HCT116 (cell line): ENCODE data around the gene SOD1.

Source experiments
- CTCF ChIP-seq, 3 experiments: fragments of 200-600 bp in 1 of 3; sonication (generic) in 1 of 3; IDR thresholded peaks in 2 of 3; conservative IDR thresholded peaks in 1 of 3; 2 replicates each; pipeline ENCODE4 v1.5.1; 2012 to 2017; ENCODE audit warnings: low read depth in 2 of 3, low read length in 2 of 3, antibody characterized with exemption in 1 of 3, borderline replicate concordance in 1 of 3, control low read depth in 1 of 3, mild to moderate bottlenecking in 1 of 3, mixed read lengths in 1 of 3, mixed run types in 1 of 3, moderate library complexity in 1 of 3; ENCODE audit not compliant: insufficient read depth in 1 of 3
- EGR1 ChIP-seq: IDR thresholded peaks from 2 replicates; pipeline ENCODE4 v1.6.1; 2012; ENCODE audit warnings: low read depth
- EZH2 ChIP-seq: fragments of 200-600 bp; sonication (generic); IDR thresholded peaks from 2 replicates; pipeline ENCODE4 v1.6.1; 2017; ENCODE audit warnings: antibody characterized with exemption, mixed run types
- POLR2AphosphoS5 ChIP-seq: IDR thresholded peaks from 2 replicates; pipeline ENCODE4 v1.6.1; 2011; ENCODE audit warnings: mild to moderate bottlenecking, low read depth, low read length, moderate library complexity

GRCh38 chr21:31688603-31689368, 29.3 kb downstream of the SOD1 start:
- TF ChIP-seq CTCF (IDR thresholded peaks at IDR 0.05 in 2 of 3, conservative IDR thresholded peaks at IDR 0.05 in 1 of 3; ENCODE audit: borderline replicate concordance in 1 of 3, insufficient read depth in 1 of 3, low read depth in 2 of 3, low read length in 2 of 3), result no peak
- no peak for TF ChIP-seq EZH2
- no peak for TF ChIP-seq POLR2AphosphoS5
- no peak for TF ChIP-seq EGR1
